ENCODE data around the gene GID8. TPM values are rescaled to one million over a fixed set of nuclear protein-coding genes. Genes with fewer than 3 reads are reported as not detected.

The GID8 gene
- total RNA-seq, 1 experiment from 2014 or later, result 40.2 TPM

GRCh38 chr20:62961310-62961783, 23.4 kb downstream of the GID8 start:
- no peaks in the 10 kb centered on the region for H3K27me3 ChIP-seq (replicated peaks; ENCODE audit: insufficient read depth, low read depth, low read length, poor library complexity)
- H3K27ac ChIP-seq (ENCODE audit: low read depth, low read length, poor library complexity, severe bottlenecking), result no peak overlapping the region
- H3K4me3 ChIP-seq (ENCODE audit: low read depth, low read length, poor library complexity, severe bottlenecking), result no peak overlapping the region
- ChIA-PET POLR2A (ENCODE audit: low non-redundant PET) (no interaction called here), CTCF (no interaction called here)
- intact Hi-C loops (cut with micrococcal nuclease; ENCODE audit: unreplicated experiment), result no loop called here
- BruUV-seq (replicated peaks), result no TSS peak
- H3K36me3 ChIP-seq (ENCODE audit: insufficient read depth, low read length, poor library complexity, severe bottlenecking), result no peaks in the 10 kb centered on the region
- TF ChIP-seq, protein P1, sequence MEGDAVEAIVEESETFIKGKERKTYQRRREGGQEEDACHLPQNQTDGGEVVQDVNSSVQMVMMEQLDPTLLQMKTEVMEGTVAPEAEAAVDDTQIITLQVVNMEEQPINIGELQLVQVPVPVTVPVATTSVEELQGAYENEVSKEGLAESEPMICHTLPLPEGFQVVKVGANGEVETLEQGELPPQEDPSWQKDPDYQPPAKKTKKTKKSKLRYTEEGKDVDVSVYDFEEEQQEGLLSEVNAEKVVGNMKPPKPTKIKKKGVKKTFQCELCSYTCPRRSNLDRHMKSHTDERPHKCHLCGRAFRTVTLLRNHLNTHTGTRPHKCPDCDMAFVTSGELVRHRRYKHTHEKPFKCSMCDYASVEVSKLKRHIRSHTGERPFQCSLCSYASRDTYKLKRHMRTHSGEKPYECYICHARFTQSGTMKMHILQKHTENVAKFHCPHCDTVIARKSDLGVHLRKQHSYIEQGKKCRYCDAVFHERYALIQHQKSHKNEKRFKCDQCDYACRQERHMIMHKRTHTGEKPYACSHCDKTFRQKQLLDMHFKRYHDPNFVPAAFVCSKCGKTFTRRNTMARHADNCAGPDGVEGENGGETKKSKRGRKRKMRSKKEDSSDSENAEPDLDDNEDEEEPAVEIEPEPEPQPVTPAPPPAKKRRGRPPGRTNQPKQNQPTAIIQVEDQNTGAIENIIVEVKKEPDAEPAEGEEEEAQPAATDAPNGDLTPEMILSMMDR (conservative IDR thresholded peaks at IDR 0.05; ENCODE audit: low read depth, low read length), result no peak
- no peak for TF ChIP-seq EZH2 (IDR thresholded peaks at IDR 0.05; ENCODE audit: borderline replicate concordance, low read depth, low read length, poor library complexity, severe bottlenecking)
- H3K4me1 ChIP-seq (ENCODE audit: insufficient read depth, low read length, poor library complexity, severe bottlenecking), result no peaks in the 10 kb centered on the region
- DNase-seq (ENCODE audit: low spot score), result no peak
- no peaks in the 10 kb centered on the region for H3K9me3 ChIP-seq (ENCODE audit: low read depth, low read length, poor library complexity, severe bottlenecking)

GRCh38 chr20:62961799-62962198, 23.9 kb downstream of the GID8 start:
- Histone ChIP-seq H3K36me3 (ENCODE audit: insufficient read depth, low read length, poor library complexity, severe bottlenecking) (no peaks in the 10 kb centered on the region), H3K4me1 (ENCODE audit: insufficient read depth, low read length, poor library complexity, severe bottlenecking) (no peaks in the 10 kb centered on the region), H3K27me3 (replicated peaks; ENCODE audit: insufficient read depth, low read depth, low read length, poor library complexity) (no peaks in the 10 kb centered on the region), H3K27ac (ENCODE audit: low read depth, low read length, poor library complexity, severe bottlenecking) (no peak overlapping the region), H3K9me3 (ENCODE audit: low read depth, low read length, poor library complexity, severe bottlenecking) (no peaks in the 10 kb centered on the region), H3K4me3 (ENCODE audit: low read depth, low read length, poor library complexity, severe bottlenecking) (no peak overlapping the region)
- TF ChIP-seq, protein P1 (conservative IDR thresholded peaks at IDR 0.05; ENCODE audit: low read depth, low read length), result no peak
- no peak for TF ChIP-seq EZH2 (IDR thresholded peaks at IDR 0.05; ENCODE audit: borderline replicate concordance, low read depth, low read length, poor library complexity, severe bottlenecking)
- BruUV-seq (replicated peaks), result no TSS peak
- ChIA-PET CTCF (no interaction called here), POLR2A (ENCODE audit: low non-redundant PET) (no interaction called here)
- no peak for DNase-seq (ENCODE audit: low spot score)
- intact Hi-C loops (cut with micrococcal nuclease; ENCODE audit: unreplicated experiment), result no loop called here

DNA sequence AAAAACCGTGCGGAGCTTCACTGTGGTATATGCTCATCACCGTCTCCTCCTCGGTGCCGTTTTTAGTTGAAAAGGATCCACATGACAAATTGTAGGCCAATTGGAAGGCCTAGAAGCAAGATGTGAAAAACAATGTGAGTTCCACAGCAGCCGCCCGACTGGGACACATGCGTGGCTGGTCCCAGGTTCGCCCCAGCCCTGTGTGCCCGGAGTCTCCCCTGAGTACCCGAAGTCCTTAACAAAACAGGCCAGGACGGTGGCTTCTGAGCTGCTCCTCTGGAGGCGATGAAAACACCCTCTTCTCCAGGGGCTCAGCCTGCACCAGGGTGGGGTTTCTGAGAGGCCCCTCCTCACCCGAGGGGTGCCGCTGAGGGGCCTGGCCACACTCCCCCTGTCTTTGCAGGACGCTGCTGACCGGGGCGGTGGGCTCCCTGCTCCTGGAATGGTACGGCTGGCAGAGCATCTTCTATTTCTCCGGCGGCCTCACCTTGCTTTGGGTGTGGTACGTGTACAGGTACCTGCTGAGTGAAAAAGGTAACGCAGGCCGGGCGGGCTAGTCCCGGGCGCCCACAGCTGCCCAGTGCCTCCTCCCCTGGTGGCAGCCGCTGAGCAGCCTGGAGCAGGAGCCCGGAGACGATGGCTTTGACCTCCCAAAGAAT, 24.4 kb downstream of the GID8 start:
- POLR2A ChIA-PET (ENCODE audit: low non-redundant PET), result no interaction called here
- Histone ChIP-seq H3K36me3 (ENCODE audit: insufficient read depth, low read length, poor library complexity, severe bottlenecking) (no peaks in the 10 kb centered on the region), H3K27ac (ENCODE audit: low read depth, low read length, poor library complexity, severe bottlenecking) (no peak overlapping the region), H3K27me3 (replicated peaks; ENCODE audit: insufficient read depth, low read depth, low read length, poor library complexity) (no peaks in the 10 kb centered on the region), H3K9me3 (ENCODE audit: low read depth, low read length, poor library complexity, severe bottlenecking) (no peaks in the 10 kb centered on the region), H3K4me1 (ENCODE audit: insufficient read depth, low read length, poor library complexity, severe bottlenecking) (no peaks in the 10 kb centered on the region), H3K4me3 (ENCODE audit: low read depth, low read length, poor library complexity, severe bottlenecking) (no peak overlapping the region)
- CTCF ChIA-PET, result no interaction called here
- no peak for DNase-seq (ENCODE audit: low spot score)
- intact Hi-C loops (cut with micrococcal nuclease; ENCODE audit: unreplicated experiment), result no loop called here
- BruUV-seq (replicated peaks), result no TSS peak
- TF ChIP-seq, protein P1 (conservative IDR thresholded peaks at IDR 0.05; ENCODE audit: low read depth, low read length), result no peak
- no peak for TF ChIP-seq EZH2 (IDR thresholded peaks at IDR 0.05; ENCODE audit: borderline replicate concordance, low read depth, low read length, poor library complexity, severe bottlenecking)

Data from A673 (cell line).